Lower leg skin (tissue), 4 donors: ENCODE measurements around the gene TADA1. TPM values are rescaled to one million over a fixed set of nuclear protein-coding genes. Genes with fewer than 3 reads are reported as not detected.

ENCODE experiments used
- DNase-seq, 2 donors: peaks; one replicate each; pipeline ENCODE4 v3.0.0-alpha.2; 2019; ENCODE audit warnings: low spot score in 2 of 2
- H3K4me3 ChIP-seq: fragments of 200-600 bp; sonication (generic); 2 replicates; pipeline ENCODE4 v1.5.1; 2017; ENCODE audit warnings: mild to moderate bottlenecking, low read depth; ENCODE audit not compliant: poor library complexity, severe bottlenecking
- CTCF ChIP-seq, 3 donors: fragments of 450-650 bp; IDR thresholded peaks; one replicate each; pipeline ENCODE4 v1.5.1; 2016; ENCODE audit warnings: antibody characterized with exemption in 3 of 3, mild to moderate bottlenecking in 3 of 3, moderate library complexity in 2 of 3
- POLR2A ChIP-seq, 2 donors: fragments of 450-650 bp; IDR thresholded peaks; one replicate each; pipeline ENCODE4 v1.6.1; 2016 to 2017; ENCODE audit warnings: antibody characterized with exemption in 2 of 2, mild to moderate bottlenecking in 1 of 2, moderate library complexity in 1 of 2
- WGBS, 2 donors: methylation state at CpG; one replicate each; pipeline ENCODE4 v1.1.5; 2018; 5-methylcytosine and 5-hydroxymethylcytosine counted together
- intact Hi-C: fragments of 100-400 bp; cut with DNase I; formaldehyde crosslinking; loops from one replicate; pipeline ENCODE4 v1.15.0; 2023; ENCODE audit warnings: low total_unique reads
- total RNA-seq, 4 donors: library from RNA; depleted of rRNA; stranded (reverse); fragments of >200 nt; gene quantifications; one replicate each; pipeline ENCODE4 v1.1.0, GENCODE V29; 2016

Gene TADA1
- total RNA-seq, 4 donors from 2014 or later = 9.5 to 18.2 (median 15.1) TPM

GRCh38 chr1:166852918-166853317, 23.1 kb downstream of the TADA1 start:
- intact Hi-C loops = no loop called here
- no peak overlapping the region for H3K4me3 ChIP-seq
- no peak for DNase-seq
- TF ChIP-seq CTCF (IDR thresholded peaks at IDR 0.05) = no peak
- TF ChIP-seq POLR2A (IDR thresholded peaks at IDR 0.05) = no peak
- 0% methylated on average over 1 of the region's 1 CpG for WGBS, 2 donors

DNA sequence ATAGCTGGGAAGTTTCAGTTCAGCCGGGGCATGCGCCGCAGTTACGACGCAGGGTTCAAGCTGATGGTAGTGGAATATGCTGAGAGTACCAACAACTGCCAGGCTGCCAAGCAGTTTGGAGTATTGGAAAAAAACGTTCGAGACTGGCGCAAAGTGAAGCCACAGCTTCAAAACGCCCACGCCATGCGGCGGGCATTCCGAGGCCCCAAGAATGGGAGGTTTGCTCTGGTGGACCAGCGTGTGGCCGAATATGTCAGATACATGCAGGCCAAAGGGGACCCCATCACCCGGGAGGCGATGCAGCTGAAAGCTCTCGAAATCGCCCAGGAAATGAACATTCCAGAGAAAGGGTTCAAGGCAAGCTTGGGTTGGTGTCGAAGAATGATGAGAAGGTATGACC, 26.9 kb downstream of the TADA1 start:
- 97 to 98% methylated on average over 20 of the region's 20 CpGs for WGBS, 2 donors
- H3K4me3 ChIP-seq = no peak overlapping the region
- no peak for DNase-seq
- intact Hi-C loops = no loop called here
- TF ChIP-seq CTCF (IDR thresholded peaks at IDR 0.05) = no peak
- TF ChIP-seq POLR2A (IDR thresholded peaks at IDR 0.05) = no peak

GRCh38 chr1:166848193-166848592, 27.9 kb downstream of the TADA1 start:
- no peak overlapping the region for H3K4me3 ChIP-seq
- TF ChIP-seq CTCF (IDR thresholded peaks at IDR 0.05) (no peak), POLR2A (IDR thresholded peaks at IDR 0.05) (no peak)
- DNase-seq = no peak
- intact Hi-C loops = no loop called here

DNA sequence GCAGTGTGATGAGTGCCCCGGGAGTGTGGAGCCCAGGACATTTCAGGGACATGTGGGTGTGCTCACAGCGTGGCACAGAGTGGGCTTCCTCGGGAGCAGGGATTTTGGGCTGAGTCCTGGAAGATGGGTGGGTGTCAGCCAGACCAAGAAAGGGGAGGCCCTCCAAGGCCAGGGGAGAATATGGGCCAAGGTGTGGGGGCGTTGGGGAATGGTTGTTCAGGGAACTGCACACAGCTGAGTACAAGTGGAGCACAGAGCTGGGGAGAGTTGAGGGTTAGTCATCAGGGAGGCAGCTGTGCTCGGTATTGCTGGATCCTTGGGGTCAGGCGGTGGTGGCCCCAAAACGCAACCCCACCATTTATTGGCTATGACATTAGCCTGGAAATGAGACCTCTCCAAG, 31.3 kb downstream of the TADA1 start:
- intact Hi-C loops = no loop called here
- no peak overlapping the region for H3K4me3 ChIP-seq
- no peak for TF ChIP-seq CTCF (IDR thresholded peaks at IDR 0.05)
- no peak for DNase-seq
- WGBS, 2 donors = 61 to 67% methylated on average over 5 to 7 of the region's 7 CpGs

- no peak overlapping the region for H3K4me3 ChIP-seq
- TF ChIP-seq CTCF (IDR thresholded peaks at IDR 0.05) = no peak
- no peak for TF ChIP-seq POLR2A (IDR thresholded peaks at IDR 0.05)
- intact Hi-C loops = no loop called here
- no peak for DNase-seq
- whole genome bisulfite sequencing, 2 donors = 65 to 80% methylated on average over 7 of the region's 7 CpGs
These were observed 32.1 kb downstream of the TADA1 start for GRCh38 chr1:166843769-166844596.

DNA sequence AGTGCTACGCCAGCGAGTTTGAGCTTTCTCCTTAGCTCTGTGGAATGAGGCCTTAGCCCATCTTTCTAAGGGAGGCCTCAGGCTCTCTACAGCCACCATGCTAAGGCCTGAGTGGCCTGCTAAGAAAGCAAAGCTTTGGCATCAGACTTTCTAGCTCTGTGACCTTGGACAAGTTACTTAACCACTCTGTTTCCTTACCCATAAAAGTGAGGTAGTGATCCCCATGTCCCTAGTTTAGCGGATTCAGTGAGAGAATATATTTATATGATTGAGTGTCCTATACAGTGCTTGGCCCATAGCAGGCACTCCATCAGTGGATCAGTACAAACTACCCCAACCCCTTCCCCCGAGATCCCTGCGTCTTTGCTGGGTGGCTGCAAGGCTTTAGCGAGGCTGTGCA, 32.7 kb downstream of the TADA1 start:
- WGBS, 2 donors = 89 to 95% methylated on average over 6 of the region's 6 CpGs
- no peak for TF ChIP-seq POLR2A (IDR thresholded peaks at IDR 0.05)
- no peak for TF ChIP-seq CTCF (IDR thresholded peaks at IDR 0.05)
- DNase-seq = no peak
- H3K4me3 ChIP-seq = no peak overlapping the region
- intact Hi-C loops = no loop called here
